ENCODE data around the gene CCDC102B.
"Not testable (repeated sequence)": the region's sequence is repeated elsewhere in the genome, so short reads cannot be mapped to it uniquely, and the experiment has no call there.

CCDC102B gene

GRCh38 chr18:68830256-68831045, 32.6 kb downstream of the CCDC102B start:
- DNase-seq: no peak

- no peak for DNase-seq
Observed at GRCh38 chr18:68833756-68834155, 35.9 kb downstream of the CCDC102B start.

GRCh38 chr18:68837665-68838451, 40.0 kb downstream of the CCDC102B start:
- no peak for DNase-seq

- no peak for DNase-seq
Observed at GRCh38 chr18:68839701-68840100, 41.8 kb downstream of the CCDC102B start.

GRCh38 chr18:68840554-68841263, 42.8 kb downstream of the CCDC102B start:
- no peak for DNase-seq

- DNase-seq: no peak
Observed at GRCh38 chr18:68841301-68841700, 43.4 kb downstream of the CCDC102B start.

- DNase-seq: no peak
Observed at GRCh38 chr18:68842951-68843350, 45.1 kb downstream of the CCDC102B start.

- no peak for DNase-seq
Observed at GRCh38 chr18:68843473-68844089, 45.7 kb downstream of the CCDC102B start.

GRCh38 chr18:68847219-68847837, 49.4 kb downstream of the CCDC102B start:
- no peak for DNase-seq

- no peak for DNase-seq
Observed at GRCh38 chr18:68848242-68848641, 50.4 kb downstream of the CCDC102B start.

GRCh38 chr18:68854786-68855391, 57.0 kb downstream of the CCDC102B start:
- no peak for DNase-seq

- DNase-seq: no peak
Observed at GRCh38 chr18:68855491-68855890, 57.6 kb downstream of the CCDC102B start.

GRCh38 chr18:68861365-68861764, 63.5 kb downstream of the CCDC102B start:
- no peak for DNase-seq

GRCh38 chr18:68865021-68865420, 67.1 kb downstream of the CCDC102B start:
- no peak for DNase-seq

- no peak for DNase-seq
Observed at GRCh38 chr18:68865503-68865902, 67.6 kb downstream of the CCDC102B start.

- no peak for DNase-seq
Observed at GRCh38 chr18:68873003-68873402, 75.1 kb downstream of the CCDC102B start.

GRCh38 chr18:68874361-68874760, 76.5 kb downstream of the CCDC102B start:
- no peak for DNase-seq

GRCh38 chr18:68879947-68880346, 82.1 kb downstream of the CCDC102B start:
- DNase-seq: not testable (repeated sequence)

- no peak for DNase-seq
Observed at GRCh38 chr18:68887410-68887809, 89.5 kb downstream of the CCDC102B start.

GRCh38 chr18:68893354-68893753, 95.5 kb downstream of the CCDC102B start:
- DNase-seq: no peak

- no peak for DNase-seq
Observed at GRCh38 chr18:68897286-68897685, 99.4 kb downstream of the CCDC102B start.

- DNase-seq: no peak
Observed at GRCh38 chr18:68909579-68909978, 111.7 kb downstream of the CCDC102B start.
